Measurements from ENCODE around the gene PKP1. TPM values are rescaled to one million over a fixed set of nuclear protein-coding genes. Genes with fewer than 3 reads are reported as not detected.

PKP1 gene
- total RNA-seq, 1 donor from 2014 or later, result 0.02 TPM

GRCh38 chr1:201357636-201358348 lies 74.5 kb downstream of the PKP1 start:
- Histone ChIP-seq H2AFZ (replicated peaks) (no peak overlapping the region), H3F3A (ENCODE audit: low read depth) (no peaks in the 10 kb centered on the region), H3K4me1 (peaks cover 6% of the 10 kb centered on the region), H3K27me3 (no peaks in the 10 kb centered on the region), H3K9ac (no peak overlapping the region), H3K79me2 (ENCODE audit: low read depth) (no peaks in the 10 kb centered on the region), H3K4me2 (no peak overlapping the region), H4K20me1 (ENCODE audit: low read depth) (no peaks in the 10 kb centered on the region), H3K9me3 (ENCODE audit: low read depth) (no peaks in the 10 kb centered on the region), H3K4me3 (no peak overlapping the region), H3K27ac (no peak overlapping the region), H3K36me3 (no peaks in the 10 kb centered on the region)
- Mint-ChIP-seq H3K4me1 (peaks cover 6% of the 10 kb centered on the region), H3K27me3 (ENCODE audit: insufficient read depth, low read depth) (peaks cover 13% of the 10 kb centered on the region), H3K4me3 (no peak overlapping the region), H3K36me3 (no peaks in the 10 kb centered on the region), H3K27ac (no peak overlapping the region), H3K9me3 (no peaks in the 10 kb centered on the region)
- TF ChIP-seq EZH2 (IDR thresholded peaks at IDR 0.05), result no peak
- DNase-seq (ENCODE audit: low spot score), result no peak

GRCh38 chr1:201358596-201358995 lies 75.3 kb downstream of the PKP1 start:
- no peaks in the 10 kb centered on the region for H3K36me3 Mint-ChIP-seq
- Histone ChIP-seq H3K36me3 (no peaks in the 10 kb centered on the region), H3K79me2 (ENCODE audit: low read depth) (no peaks in the 10 kb centered on the region), H2AFZ (replicated peaks) (no peak overlapping the region), H3K4me2 (no peak overlapping the region), H3K27me3 (no peaks in the 10 kb centered on the region), H3F3A (ENCODE audit: low read depth) (no peaks in the 10 kb centered on the region), H3K9me3 (ENCODE audit: low read depth) (no peaks in the 10 kb centered on the region), H3K9ac (no peak overlapping the region), H3K27ac (no peak overlapping the region), H3K4me1 (peaks cover 6% of the 10 kb centered on the region), H3K4me3 (no peak overlapping the region), H4K20me1 (ENCODE audit: low read depth) (no peaks in the 10 kb centered on the region)
- peaks cover 13% of the 10 kb centered on the region for H3K27me3 Mint-ChIP-seq (ENCODE audit: insufficient read depth, low read depth)
- H3K27ac Mint-ChIP-seq, result no peak overlapping the region
- H3K4me1 Mint-ChIP-seq, result peaks cover 11% of the 10 kb centered on the region
- no peak overlapping the region for H3K4me3 Mint-ChIP-seq
- H3K9me3 Mint-ChIP-seq, result no peaks in the 10 kb centered on the region
- no peak for DNase-seq (ENCODE audit: low spot score)
- TF ChIP-seq CTCF (IDR thresholded peaks at IDR 0.05), result no peak
- no peak for TF ChIP-seq EZH2 (IDR thresholded peaks at IDR 0.05)
- TF ChIP-seq EZH2phosphoT487 (IDR thresholded peaks at IDR 0.05), result no peak

- no peak overlapping the region for H3K4me3 Mint-ChIP-seq
- H3K36me3 Mint-ChIP-seq, result no peaks in the 10 kb centered on the region
- no peak overlapping the region for H3K4me2 ChIP-seq
- H3K9me3 Mint-ChIP-seq, result no peaks in the 10 kb centered on the region
- H3F3A ChIP-seq (ENCODE audit: low read depth), result no peaks in the 10 kb centered on the region
- H3K27ac ChIP-seq, result no peak overlapping the region
- H3K4me1 Mint-ChIP-seq, result peaks cover 11% of the 10 kb centered on the region
- no peak for TF ChIP-seq CTCF (IDR thresholded peaks at IDR 0.05)
- TF ChIP-seq EZH2phosphoT487 (IDR thresholded peaks at IDR 0.05), result no peak
- no peak for TF ChIP-seq EZH2 (IDR thresholded peaks at IDR 0.05)
- no peak overlapping the region for H3K9ac ChIP-seq
- no peaks in the 10 kb centered on the region for H3K79me2 ChIP-seq (ENCODE audit: low read depth)
- no peaks in the 10 kb centered on the region for H3K36me3 ChIP-seq
- H3K9me3 ChIP-seq (ENCODE audit: low read depth), result no peaks in the 10 kb centered on the region
- no peak overlapping the region for H3K27ac Mint-ChIP-seq
- H3K27me3 ChIP-seq, result no peaks in the 10 kb centered on the region
- H2AFZ ChIP-seq (replicated peaks), result peak overlapping the region; percentile 72
- peaks cover 13% of the 10 kb centered on the region for H3K27me3 Mint-ChIP-seq (ENCODE audit: insufficient read depth, low read depth)
- DNase-seq (ENCODE audit: low spot score), result no peak
- H4K20me1 ChIP-seq (ENCODE audit: low read depth), result no peaks in the 10 kb centered on the region
- H3K4me1 ChIP-seq, result peaks cover 6% of the 10 kb centered on the region
- no peak overlapping the region for H3K4me3 ChIP-seq
Measured at GRCh38 chr1:201359031-201359872, 75.9 kb downstream of the PKP1 start.

GRCh38 chr1:201359873-201360210 lies 76.5 kb downstream of the PKP1 start:
- Histone ChIP-seq H3K27ac (no peak overlapping the region), H3K79me2 (ENCODE audit: low read depth) (no peaks in the 10 kb centered on the region), H3K9ac (no peak overlapping the region), H3K9me3 (ENCODE audit: low read depth) (no peaks in the 10 kb centered on the region), H3K4me1 (peaks cover 6% of the 10 kb centered on the region), H3F3A (ENCODE audit: low read depth) (no peaks in the 10 kb centered on the region), H2AFZ (replicated peaks) (peak overlapping the region; percentile 72), H3K4me2 (no peak overlapping the region), H3K27me3 (no peaks in the 10 kb centered on the region), H3K4me3 (no peak overlapping the region), H3K36me3 (no peaks in the 10 kb centered on the region), H4K20me1 (ENCODE audit: low read depth) (no peaks in the 10 kb centered on the region)
- Mint-ChIP-seq H3K36me3 (no peaks in the 10 kb centered on the region), H3K27me3 (ENCODE audit: insufficient read depth, low read depth) (peaks cover 11% of the 10 kb centered on the region), H3K4me3 (no peak overlapping the region), H3K9me3 (no peaks in the 10 kb centered on the region), H3K27ac (no peak overlapping the region), H3K4me1 (peaks cover 11% of the 10 kb centered on the region)
- TF ChIP-seq EZH2 (IDR thresholded peaks at IDR 0.05) (no peak), CTCF (IDR thresholded peaks at IDR 0.05) (no peak), EZH2phosphoT487 (IDR thresholded peaks at IDR 0.05) (no peak)
- DNase-seq (ENCODE audit: low spot score), result no peak
